HG02571 (cell line): ENCODE measurements around the gene EYS.

ENCODE experiments used
- ATAC-seq: cut with Tn5 transposase; IDR thresholded peaks from one replicate; pipeline ENCODE4 v1.9.1; 2021; ENCODE audit warnings: mild to moderate bottlenecking, moderate library complexity; ENCODE audit not compliant: unreplicated experiment

EYS gene

GRCh38 chr6:65248101-65248610, 458.9 kb downstream of the EYS start:
- no peak for ATAC-seq

GRCh38 chr6:65231616-65232015, 475.4 kb downstream of the EYS start:
- no peak for ATAC-seq

DNA sequence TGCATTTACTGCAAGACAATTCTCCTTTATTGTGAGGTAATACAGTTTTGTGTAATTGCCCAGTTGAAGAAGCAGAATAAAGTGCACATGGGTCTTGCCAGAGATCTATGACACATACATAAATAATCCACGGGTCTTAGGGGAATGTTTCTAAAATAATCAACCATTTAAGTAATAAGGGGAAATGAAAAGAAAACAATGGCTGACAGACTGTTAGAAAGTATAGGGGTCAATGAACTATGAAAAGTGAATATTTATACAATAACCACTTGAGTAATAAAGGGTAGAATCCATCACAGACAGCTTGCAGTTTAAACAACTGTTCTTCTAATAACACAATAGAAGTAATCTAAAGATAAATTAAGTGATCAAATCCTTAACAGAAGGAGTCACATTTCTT, 477.2 kb downstream of the EYS start:
- no peak for ATAC-seq

- no peak for ATAC-seq
These were observed 485.9 kb downstream of the EYS start for GRCh38 chr6:65221153-65221552.

- ATAC-seq: no peak
These were observed 504.3 kb downstream of the EYS start for GRCh38 chr6:65202738-65203137.

- ATAC-seq: no peak
These were observed 507.3 kb downstream of the EYS start for GRCh38 chr6:65199683-65200082.

DNA sequence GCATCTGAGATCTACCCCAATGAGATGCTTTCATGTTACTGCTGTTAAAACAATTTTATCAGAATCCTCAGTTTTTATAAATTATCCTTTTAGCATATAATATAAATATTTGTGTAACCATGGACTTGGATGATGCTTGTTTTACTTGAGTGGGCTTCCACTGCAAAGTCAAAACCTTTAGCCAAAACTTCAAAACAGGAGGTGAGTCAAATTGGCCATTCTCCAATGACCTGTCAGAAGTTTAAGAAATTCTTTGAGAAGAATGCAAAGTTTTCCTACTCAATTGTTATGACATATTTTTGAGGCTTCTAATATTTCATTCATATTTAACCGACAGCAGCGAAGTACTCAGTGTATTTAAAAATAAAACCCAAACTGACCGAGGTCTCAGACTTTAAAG, 507.9 kb downstream of the EYS start:
- ATAC-seq: no peak

- ATAC-seq: no peak
These were observed 515.6 kb downstream of the EYS start for GRCh38 chr6:65191471-65191870.

DNA sequence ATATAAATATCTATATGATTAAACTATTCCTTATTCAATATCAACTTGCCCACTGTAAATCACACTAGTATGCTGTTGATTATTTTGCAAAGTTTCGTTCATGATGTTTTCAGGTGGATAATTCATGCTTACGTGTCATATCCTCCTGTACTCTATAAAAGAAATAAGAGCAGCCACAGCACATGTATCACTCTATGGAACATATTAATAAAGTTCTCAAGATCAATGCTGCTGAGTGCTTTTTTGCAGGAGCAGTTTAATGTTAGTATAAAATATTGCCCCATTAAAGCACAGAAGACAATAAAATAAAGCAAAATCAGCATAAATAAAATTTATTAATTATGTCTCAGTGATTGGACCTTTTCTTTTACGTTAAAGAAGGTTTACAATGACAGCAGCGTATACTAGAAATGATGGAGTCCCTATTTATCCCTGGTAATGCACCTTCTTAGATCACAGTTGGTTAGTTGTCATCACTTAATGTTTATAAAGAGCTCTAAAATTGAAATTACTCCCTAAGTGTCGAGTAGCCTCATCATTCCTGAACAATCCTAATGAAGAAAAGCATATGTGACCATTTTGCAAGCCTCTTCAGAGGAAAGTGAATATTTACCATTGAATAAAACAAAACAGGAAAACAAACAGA, 517.7 kb downstream of the EYS start:
- no peak for ATAC-seq

- ATAC-seq: no peak
These were observed 520.2 kb downstream of the EYS start for GRCh38 chr6:65186826-65187225.

DNA sequence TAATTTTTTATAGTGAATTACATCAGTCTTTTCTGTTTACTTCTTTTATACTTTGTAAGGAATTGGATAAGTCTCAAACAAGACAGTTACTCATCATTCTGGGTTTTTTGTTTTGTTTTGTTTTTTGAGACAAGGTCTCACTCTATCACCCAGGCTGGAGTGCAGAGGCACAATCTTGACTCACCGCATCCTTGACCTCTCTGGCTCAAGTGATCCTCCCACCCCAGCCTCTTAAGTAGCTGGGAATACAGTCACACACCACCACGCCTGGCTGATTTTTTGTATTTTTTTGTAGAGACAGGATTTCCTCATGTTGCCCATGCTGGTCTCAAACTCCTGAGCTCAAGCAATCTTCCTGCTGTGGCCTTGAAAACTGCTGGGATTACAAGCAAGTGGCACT, 524.3 kb downstream of the EYS start:
- no peak for ATAC-seq

DNA sequence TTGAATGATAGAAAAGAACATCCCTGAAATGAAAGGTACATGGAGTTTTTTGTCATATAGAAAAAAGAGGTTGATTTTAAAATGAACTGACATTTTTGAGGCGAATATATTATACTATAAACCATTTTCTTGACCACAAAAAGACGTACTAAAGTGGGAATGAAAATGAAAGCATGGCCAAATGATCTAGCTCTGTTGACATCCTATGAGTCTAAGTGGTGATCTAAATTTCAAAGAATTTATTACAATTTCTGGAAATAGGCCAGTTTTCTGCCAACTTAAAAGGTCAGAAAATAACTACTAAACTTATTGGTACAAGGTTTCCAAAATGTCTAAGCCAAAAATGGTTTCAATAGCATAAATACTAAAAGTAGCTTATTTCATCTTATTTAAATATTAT, 536.8 kb downstream of the EYS start:
- no peak for ATAC-seq

GRCh38 chr6:65161661-65162060, 545.4 kb downstream of the EYS start:
- no peak for ATAC-seq

DNA sequence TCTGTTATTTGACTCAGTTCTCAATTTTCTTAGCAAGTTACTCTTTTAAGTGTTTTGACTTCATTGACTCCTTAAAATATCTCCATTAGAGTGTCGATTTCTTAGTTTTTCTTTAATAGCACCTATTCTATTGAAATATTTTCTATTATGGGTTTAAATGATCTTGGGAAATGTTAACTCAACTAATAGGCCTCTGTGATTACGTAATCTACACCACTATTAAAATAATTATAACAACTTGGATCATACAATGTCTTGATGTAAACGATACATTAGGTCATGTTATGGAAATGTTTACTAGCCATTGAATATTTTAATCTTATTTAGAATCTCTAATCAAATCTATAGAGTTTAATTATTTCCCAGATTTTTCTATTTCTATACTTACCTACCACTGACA, 550.0 kb downstream of the EYS start:
- ATAC-seq: no peak

- ATAC-seq: no peak
These were observed 551.9 kb downstream of the EYS start for GRCh38 chr6:65155083-65155482.

DNA sequence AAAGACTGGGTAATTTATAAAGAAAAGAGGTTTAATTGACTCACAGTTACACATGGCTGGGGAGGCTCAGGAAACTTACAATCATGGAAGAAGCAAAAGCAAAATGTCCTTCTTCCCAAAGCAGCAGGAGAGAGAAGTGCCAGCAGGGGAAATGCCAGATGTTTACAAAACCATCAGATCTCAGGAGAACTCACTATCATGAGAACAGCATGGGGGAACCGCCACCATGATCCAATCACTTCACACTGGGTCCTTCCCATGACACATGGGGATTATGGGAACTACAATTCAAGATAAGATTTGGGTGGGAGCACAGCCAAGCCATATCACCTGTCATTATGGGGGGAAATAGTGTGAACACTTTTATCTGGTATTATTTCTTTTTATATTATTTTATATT, 557.2 kb downstream of the EYS start:
- no peak for ATAC-seq

DNA sequence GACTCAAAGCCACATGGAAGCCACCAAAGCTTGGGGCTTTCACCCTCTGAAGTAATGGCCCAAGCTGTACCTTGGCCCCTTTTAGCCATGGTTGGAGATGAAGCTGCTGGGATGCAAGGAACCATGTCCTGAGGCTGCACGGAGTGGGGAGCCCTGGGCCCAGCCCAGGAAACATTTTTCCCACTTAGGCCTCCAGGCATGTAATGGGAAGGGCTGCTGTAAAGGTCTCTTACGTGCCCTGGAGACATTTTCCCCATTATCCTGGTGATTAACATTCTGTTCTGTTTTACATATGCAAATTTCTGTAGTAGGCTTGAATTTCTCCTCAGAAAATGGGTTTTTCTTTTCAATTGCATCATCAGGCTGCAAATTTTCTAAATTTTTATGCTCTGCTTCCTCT, 558.2 kb downstream of the EYS start:
- ATAC-seq: no peak

DNA sequence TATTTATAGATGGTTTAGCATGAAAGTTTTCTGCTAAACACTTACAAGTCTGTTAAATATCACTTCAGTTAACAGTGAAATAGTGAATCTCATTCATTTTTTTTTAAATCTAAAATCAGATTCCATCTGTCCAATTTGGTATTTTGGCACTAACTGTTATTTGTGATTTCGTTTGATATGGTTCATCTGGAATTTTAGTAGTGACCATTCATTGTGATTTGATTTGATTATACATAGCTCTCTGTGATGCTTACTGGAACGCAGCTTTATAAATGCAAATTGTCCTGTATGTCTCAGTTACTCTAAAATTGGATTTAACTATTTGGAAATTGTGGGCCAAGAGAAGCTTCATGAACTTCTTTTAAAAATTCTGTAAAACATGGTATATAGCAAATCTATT, 571.5 kb downstream of the EYS start:
- ATAC-seq: no peak

DNA sequence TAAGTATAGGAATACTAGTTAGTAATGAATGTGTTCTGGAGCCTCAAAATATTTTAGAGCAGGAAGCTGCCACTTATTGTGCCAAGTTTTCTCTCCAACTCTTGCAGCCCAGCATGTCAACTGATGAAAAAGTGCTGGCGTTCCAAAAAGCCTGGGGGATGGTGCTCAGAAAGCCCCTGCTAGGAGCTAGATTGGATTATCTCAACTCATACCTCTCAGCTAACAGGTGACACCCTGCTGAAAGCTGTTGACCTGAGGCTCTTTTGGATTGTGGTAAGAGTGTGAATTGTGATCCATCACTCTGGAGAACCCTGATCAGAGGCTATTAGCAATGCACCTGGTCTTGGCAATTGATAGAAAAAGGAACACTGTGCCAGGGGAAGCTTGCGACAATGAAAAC, 580.4 kb downstream of the EYS start:
- ATAC-seq: no peak

GRCh38 chr6:65123521-65123920, 583.5 kb downstream of the EYS start:
- no peak for ATAC-seq

DNA sequence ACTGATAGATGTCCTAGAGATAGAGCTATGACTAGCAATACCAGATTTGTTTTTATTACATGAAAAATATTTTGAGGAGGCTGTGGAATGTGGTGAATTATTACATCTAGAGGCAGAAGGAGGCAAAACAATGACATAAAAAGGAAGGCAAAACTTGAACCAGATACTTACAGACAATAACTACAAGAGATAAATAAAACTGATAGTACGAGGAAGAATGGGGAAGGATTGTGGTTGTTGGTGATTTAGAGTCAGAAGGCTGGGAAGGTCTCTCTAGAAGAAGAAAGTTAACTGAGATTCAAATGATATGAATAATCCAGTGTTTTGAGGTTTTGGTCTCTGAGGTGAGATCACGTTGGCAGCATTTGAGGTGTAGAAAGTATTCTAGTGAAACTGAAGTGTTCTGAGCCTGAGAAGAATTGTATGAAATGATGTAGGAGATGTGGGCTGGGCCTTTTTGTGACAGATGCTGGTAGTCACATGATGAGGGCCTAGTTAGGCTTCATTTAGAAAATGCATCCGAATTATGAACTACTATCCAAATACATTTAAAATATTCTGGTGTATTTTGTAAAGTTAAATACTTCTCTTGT, 589.1 kb downstream of the EYS start:
- no peak for ATAC-seq

GRCh38 chr6:65116326-65116725, 590.7 kb downstream of the EYS start:
- ATAC-seq: no peak

GRCh38 chr6:65113581-65113980, 593.4 kb downstream of the EYS start:
- ATAC-seq: no peak
